ENCODE measurements around the gene DEDD. TPM values are rescaled to one million over a fixed set of nuclear protein-coding genes. Genes with fewer than 3 reads are reported as not detected.

Gene DEDD
- total and polyA plus RNA-seq, 10 of the 15 experiments (the other 5 are each of a cell fraction or from before 2014, with no cell fraction given), result 13.6 to 33.9 (median 30.3) TPM

GRCh38 chr1:161159087-161159912, 26.8 kb upstream of the DEDD start, which contains the start of gene USP21 (continued):
- TF ChIP-seq PAX5 (IDR thresholded peaks at IDR 0.05; ENCODE audit: borderline replicate concordance, low read depth, low read length) (no peak), STAT1 (conservative IDR thresholded peaks at IDR 0.05) (no peak), SMAD5 (IDR thresholded peaks at IDR 0.05; ENCODE audit: low read depth) (no peak), KDM1A (IDR thresholded peaks at IDR 0.05; ENCODE audit: borderline replicate concordance) (no peak), BCL11A (IDR thresholded peaks at IDR 0.05; ENCODE audit: low read depth, low read length) (no peak), ZBED1 (IDR thresholded peaks at IDR 0.05; ENCODE audit: borderline replicate concordance) (no peak), NFYB (IDR thresholded peaks at IDR 0.05; ENCODE audit: insufficient read depth, low read depth, low read length) (peak; percentile 85), SIN3A (IDR thresholded peaks at IDR 0.05; ENCODE audit: low read depth, low read length) (peak; percentile 53; the same call in 1 of the 2 replicates), DPF2 (IDR thresholded peaks at IDR 0.05) (peak; percentile 26; the same call in 1 of the 2 replicates), NFYA (IDR thresholded peaks at IDR 0.05; ENCODE audit: borderline replicate concordance, low read depth, low read length) (no peak), SUZ12 (IDR thresholded peaks at IDR 0.05; ENCODE audit: unreplicated experiment) (no peak), ZNF384 (IDR thresholded peaks at IDR 0.05; ENCODE audit: borderline replicate concordance, low read depth, low read length) (no peak), SP1 (IDR thresholded peaks at IDR 0.05; ENCODE audit: low read depth, low read length) (peak; percentile 48), TCF3 (IDR thresholded peaks at IDR 0.05; ENCODE audit: borderline replicate concordance, insufficient read depth, low read depth, low read length) (no peak), MLLT1 (IDR thresholded peaks at IDR 0.05) (0 out of 2 replicates have a peak, but pooled peaks have one; percentile 41), NFXL1 (IDR thresholded peaks at IDR 0.05; ENCODE audit: borderline replicate concordance) (no peak), RUNX3 (IDR thresholded peaks at IDR 0.05; ENCODE audit: low read length) (0 out of 2 replicates have a peak, but pooled peaks have one; percentile 23), ATF7 (IDR thresholded peaks at IDR 0.05; ENCODE audit: low read depth) (no peak), E4F1 (IDR thresholded peaks at IDR 0.05; ENCODE audit: borderline replicate concordance, partially characterized antibody) (no peak), JUND (IDR thresholded peaks at IDR 0.05; ENCODE audit: low read depth, low read length) (no peak), CREM (IDR thresholded peaks at IDR 0.05; ENCODE audit: low read depth) (no peak)
- TF ChIP-seq, protein P1, sequence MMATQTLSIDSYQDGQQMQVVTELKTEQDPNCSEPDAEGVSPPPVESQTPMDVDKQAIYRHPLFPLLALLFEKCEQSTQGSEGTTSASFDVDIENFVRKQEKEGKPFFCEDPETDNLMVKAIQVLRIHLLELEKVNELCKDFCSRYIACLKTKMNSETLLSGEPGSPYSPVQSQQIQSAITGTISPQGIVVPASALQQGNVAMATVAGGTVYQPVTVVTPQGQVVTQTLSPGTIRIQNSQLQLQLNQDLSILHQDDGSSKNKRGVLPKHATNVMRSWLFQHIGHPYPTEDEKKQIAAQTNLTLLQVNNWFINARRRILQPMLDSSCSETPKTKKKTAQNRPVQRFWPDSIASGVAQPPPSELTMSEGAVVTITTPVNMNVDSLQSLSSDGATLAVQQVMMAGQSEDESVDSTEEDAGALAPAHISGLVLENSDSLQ (IDR thresholded peaks at IDR 0.05), result no peak; the same call in 1 of the 2 replicates
- TF ChIP-seq, protein P2, sequence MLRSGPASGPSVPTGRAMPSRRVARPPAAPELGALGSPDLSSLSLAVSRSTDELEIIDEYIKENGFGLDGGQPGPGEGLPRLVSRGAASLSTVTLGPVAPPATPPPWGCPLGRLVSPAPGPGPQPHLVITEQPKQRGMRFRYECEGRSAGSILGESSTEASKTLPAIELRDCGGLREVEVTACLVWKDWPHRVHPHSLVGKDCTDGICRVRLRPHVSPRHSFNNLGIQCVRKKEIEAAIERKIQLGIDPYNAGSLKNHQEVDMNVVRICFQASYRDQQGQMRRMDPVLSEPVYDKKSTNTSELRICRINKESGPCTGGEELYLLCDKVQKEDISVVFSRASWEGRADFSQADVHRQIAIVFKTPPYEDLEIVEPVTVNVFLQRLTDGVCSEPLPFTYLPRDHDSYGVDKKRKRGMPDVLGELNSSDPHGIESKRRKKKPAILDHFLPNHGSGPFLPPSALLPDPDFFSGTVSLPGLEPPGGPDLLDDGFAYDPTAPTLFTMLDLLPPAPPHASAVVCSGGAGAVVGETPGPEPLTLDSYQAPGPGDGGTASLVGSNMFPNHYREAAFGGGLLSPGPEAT (IDR thresholded peaks at IDR 0.05; ENCODE audit: low read depth), result no peak; the same call in 1 of the 2 replicates

All from GM12878 (cell line).